K562 treated with DMSO at 1 percent for 4 hours (cell line): ENCODE measurements around the gene PLEKHB1. TPM values are rescaled to one million over a fixed set of nuclear protein-coding genes. Genes with fewer than 3 reads are reported as not detected.

Source experiments
- total RNA-seq: library from RNA; unstranded; fragments of 300-600 nt; gene quantifications from 2 replicates; pipeline ENCODE4 v1.2.3, GENCODE V29; 2022; ENCODE audit not compliant: insufficient read depth

PLEKHB1 gene, protein sequence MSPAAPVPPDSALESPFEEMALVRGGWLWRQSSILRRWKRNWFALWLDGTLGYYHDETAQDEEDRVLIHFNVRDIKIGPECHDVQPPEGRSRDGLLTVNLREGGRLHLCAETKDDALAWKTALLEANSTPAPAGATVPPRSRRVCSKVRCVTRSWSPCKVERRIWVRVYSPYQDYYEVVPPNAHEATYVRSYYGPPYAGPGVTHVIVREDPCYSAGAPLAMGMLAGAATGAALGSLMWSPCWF
- total RNA-seq = not detected in 2 replicates

DNA sequence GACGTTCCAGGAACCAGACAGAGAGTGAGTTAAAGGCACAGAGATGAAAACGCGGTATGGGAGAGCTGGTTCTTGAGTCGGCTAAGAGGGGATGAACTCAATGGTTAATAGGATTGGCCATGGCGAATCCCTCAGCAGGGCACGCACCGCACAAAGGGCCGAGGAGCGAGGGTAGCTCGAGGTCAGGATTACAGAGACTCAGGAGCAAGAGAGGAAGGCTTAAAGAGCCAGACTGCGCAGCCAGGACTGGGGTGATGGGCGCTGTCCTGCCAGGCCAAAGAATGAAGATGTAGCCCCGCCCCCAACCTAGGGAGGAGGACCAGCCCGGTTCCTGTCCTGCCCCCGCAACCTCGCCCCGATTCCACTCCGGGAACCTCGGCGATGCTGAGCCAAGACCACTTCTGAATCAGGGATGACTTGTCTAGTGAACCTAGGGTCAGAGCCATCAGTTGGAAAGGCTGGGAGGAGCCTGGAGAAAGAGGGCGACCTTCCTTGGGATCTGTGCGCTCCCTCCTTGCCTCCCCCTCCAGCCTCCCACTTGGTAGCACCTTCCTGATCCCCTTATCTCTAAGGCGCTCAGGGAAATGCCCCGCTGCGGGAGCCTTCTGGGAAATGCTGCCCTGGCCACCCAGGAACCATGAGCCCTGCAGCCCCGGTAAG is at the start of gene PLEKHB1:
PLEKHB1 (plus strand) TSS at position 610 of the 660 bp plus-strand sequence; CDS start at position 638, 28 bp downstream.

DNA sequence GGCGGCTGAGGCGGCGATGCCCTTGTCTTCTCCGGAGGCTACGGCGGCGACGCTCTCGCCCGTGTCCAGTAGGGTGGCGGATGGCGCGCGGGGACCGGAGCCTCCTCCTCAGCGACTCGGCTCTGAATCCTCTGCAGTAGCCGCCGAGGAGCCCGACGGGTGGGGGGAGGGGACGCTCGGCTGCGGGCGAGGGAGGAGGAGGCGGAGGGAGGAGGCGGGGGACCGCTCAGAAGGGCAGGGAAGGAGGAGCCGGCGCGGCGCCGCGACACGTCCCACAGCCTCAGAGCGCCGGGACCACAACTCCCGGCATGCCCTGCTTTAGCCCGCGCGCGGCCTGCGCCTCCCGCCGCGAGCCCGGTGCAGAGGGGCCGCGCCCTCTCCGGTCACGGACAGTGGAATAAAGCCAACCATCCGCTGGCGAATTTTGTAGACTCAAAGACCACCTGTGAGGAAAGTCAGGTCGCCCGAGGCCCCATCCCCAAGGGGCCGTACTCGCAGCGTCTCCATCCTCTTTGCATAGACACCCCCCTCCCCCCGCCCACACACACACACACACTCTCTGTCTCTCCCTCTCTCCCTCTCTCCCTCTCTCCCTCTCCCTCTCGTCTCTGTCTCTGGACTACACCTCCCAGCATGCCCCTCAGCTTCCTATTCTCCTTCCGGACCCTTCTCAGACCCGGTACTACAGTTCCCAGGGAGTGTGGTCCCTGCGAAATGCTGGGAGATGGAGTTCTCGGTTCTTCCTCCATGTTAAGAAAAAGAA is 48.2 kb upstream of the PLEKHB1 start, which contains the start of gene FAM168A:
FAM168A (minus strand) TSS at position 157 of the 763 bp plus-strand sequence. CDS start 129,638 bp downstream, outside the sequence.

Other genes starting within 250 kb of the PLEKHB1 start
- gene FAM168A, start 48.5 kb upstream of the PLEKHB1 start, total RNA-seq = 8.4 and 8.9 TPM in 2 replicates
- gene RAB6A, start 114.5 kb downstream of the PLEKHB1 start, total RNA-seq = 76.7 and 78.8 TPM in 2 replicates
- 63.9 and 88.5 TPM in 2 replicates for gene MRPL48, start 141.3 kb downstream of the PLEKHB1 start, total RNA-seq
- 63.2 and 78.8 TPM in 2 replicates for gene COA4, start 230.3 kb downstream of the PLEKHB1 start, total RNA-seq
- gene PAAF1, start 230.4 kb downstream of the PLEKHB1 start, total RNA-seq = 14.5 and 18.6 TPM in 2 replicates